GM19193 (cell line): ENCODE data around the gene ANAPC10.

Source experiments
- POLR2A ChIP-seq: IDR thresholded peaks from 4 replicates; pipeline ENCODE4 v1.6.1; 2011; ENCODE audit not compliant: insufficient read depth, insufficient read length; ENCODE audit errors: extremely low read depth

The ANAPC10 gene

DNA sequence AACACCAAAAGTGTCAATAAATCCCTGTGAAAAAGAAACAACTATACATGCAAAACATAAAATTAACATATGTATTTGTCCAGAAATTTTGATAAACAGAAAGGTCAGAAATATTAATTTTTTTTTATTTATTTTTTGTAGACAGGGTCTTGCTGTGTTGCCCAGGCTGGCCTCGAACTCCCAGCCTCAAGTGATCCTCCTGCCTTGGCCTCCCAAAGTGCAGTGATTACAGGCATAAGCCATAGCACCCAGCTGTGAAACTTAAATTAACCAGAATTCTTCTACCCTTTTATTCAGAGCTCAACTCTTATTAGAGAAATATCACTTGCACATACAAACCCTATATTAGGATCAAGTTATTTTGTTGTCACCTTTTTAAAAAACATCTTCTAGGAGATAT lies 16.2 kb downstream of the ANAPC10 start:
- TF ChIP-seq POLR2A = no peak

DNA sequence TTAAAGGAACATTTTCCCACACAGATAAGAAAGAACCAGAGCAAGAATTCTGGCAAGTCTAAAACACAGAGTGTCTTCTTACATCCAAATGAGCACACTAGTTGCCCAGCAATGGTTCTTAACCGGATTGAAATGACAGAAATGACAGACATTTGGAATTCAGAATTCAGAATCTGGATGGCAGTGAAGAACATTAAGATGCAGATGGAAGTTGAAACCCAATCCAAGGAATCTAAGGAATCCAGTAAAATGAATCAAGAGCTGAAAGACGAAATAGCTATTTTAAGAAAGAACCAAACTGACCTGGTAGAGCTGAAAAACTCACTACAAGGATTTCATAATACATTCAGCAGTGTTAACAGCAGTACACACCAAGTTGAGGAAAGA lies 21.5 kb downstream of the ANAPC10 start:
- no peak for TF ChIP-seq POLR2A

DNA sequence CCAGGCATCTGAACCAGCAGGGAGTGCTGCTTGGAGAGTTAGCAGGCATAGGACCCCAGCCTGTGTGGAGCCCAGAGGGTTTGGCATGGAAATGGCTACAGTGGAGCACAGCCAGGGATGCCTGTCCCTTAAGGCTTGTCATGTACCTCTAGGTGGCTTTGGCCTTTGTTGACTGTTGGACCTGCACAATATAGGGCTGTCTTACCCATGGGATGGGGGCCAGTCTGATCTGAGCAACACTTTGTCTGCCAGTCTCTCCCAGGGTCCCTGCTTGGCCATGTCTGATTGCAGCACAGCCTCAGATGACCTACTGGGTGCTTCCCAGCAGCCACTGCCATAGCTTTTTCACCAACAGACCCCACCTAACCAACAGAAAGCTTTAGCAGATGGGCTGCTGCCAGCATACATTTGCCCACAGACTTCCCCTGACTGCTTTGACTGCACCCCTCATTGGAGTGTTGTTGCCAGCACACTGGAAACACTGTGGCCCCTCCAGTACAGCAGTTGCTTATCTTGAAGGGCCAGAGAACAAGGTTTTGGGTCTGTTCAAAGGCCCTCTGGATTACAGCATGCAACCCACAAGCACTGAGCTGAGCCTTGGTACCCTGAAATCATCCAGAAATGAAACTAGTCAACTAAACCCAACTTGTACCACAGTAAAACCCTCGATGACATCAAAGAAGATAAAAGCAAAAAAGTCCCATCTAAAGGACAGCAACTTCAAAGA lies 22.1 kb downstream of the ANAPC10 start:
- no peak for TF ChIP-seq POLR2A

DNA sequence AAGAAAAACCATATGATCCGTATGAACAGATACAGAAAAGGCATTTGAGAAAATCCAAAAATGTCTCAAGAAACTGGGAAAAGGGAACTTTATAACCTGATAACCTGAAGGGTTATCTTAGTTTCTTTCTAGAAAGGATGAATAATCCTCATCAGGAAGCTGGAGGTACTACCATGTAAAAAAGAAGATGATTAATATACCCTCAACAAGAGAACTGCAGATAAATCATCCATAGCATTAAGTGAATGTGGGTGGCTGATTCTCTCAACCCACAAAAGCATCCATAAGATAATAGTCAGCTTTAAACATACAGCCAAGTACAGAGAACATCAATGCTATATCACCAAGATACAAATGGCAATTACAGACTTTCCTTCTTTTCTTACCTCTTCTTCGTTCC lies 26.4 kb downstream of the ANAPC10 start:
- no peak for TF ChIP-seq POLR2A

DNA sequence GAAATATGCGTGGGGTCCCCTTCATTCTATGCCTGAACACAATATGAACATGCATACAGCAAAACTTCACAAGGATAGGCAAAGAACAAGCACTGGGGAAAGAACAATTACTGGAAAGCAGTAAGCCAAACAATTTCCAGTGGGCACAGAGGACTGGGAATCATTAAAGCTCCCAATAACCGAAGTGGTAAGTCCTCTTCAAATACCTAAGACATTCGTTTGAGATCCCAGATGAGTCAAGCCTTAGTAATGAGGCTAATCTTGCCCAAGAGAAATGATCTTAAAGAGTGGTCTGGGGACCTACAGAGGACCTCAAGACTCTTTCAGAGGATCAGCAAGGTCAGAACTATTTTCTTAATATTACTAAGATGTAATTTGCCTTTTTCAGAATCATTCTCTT lies 28.6 kb downstream of the ANAPC10 start:
- no peak for TF ChIP-seq POLR2A

DNA sequence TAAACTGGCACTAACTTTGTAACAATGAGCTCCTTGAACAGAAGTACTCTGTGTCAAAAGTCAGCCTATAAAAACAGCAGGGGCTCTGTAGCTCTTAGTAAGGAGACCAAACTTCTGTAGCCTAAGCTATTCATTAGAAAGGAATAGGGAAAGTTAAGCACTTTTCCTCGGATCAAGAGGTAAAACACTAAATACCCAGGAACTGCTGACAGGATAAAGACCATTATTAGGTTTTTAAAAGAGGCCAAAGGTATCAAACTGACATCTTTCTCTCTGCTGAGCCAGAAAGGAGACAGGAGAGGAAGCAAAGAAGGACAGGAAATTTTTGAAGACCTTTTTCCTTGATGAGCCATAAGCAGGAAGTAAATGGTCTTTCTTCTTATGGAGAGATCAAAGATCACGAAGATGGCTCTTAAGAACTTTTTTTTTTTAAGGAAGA lies 31.9 kb downstream of the ANAPC10 start:
- TF ChIP-seq POLR2A = no peak

DNA sequence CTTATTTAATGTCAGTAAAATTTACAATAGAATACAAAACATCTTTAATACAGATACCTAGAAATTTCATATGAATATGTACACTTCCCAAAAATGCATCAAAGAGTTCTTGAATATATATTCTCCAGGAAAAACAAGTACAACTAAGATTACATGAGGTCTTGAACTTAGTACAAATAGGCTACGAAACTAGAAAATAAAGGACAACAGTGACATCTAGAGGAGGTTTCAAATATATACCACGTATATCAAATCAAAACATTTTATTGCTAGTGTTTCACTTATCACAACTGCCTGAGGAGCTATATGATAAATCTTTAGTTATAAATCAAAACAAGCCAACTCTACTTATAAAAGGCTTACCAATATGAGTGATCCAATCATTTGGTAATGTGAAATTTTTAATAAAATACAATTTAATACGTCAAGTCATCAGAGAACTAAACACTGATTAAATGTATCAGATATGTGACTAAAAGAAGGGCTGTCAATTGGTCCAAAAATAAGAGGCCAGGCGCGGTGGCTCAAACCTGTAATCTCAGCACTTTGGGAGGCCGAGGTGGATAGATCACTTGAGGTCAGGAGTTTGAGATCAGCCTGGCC lies 36.6 kb downstream of the ANAPC10 start:
- no peak for TF ChIP-seq POLR2A

DNA sequence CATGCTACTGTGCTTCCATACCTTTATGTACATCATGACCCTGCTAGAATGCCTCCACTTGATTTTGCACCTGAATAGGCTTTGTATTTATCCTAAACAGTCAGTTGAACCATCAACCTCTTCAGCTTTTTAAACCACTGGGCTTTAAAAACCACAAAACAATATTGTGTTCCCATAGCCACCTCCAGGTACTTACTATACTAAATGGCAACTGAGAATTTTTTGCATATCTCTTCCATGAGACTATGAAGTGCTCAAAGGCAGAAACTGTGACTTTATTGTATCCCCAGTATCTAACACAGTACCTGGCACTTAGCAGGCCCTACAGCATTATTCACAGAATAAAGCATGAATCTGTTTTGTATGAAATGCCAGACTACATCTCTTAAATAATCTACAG lies 39.7 kb downstream of the ANAPC10 start:
- no peak for TF ChIP-seq POLR2A

DNA sequence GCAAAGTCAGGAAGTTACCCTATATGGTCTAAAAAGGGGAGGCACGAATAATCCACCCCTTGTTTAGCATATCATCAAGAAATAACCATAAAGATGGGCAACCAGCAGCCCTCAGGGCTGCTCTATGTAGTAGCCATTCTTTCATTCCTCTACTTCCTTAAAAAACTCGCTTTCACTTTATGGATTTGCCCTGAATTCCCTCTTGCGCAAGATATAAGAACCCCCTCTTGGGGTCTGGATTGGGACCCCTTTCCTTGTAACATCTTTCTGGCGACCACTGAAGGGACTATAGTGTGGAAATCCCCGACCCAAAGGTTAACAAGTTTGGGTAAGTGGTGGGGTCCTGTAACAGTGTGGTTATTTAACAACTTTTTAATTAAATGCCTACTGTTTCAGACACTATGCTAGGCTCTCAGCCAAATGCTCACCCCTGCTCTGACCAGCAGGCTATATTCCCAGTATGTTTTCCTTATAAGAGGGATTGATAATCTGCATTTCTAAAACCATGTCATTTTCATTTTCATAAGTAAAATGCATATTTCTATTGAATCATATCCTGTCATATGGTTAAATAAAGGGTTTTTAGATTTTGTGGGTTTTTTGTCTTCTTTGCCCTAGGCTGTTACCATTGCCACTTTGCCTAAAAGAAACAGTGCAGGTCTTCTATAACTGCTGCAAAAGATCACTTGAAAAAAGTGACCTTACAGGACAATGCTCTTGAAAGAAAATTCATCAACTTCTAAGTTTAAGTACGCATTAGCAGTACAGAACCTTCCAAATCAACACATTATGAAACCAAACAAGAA lies 41.5 kb downstream of the ANAPC10 start:
- TF ChIP-seq POLR2A = no peak

DNA sequence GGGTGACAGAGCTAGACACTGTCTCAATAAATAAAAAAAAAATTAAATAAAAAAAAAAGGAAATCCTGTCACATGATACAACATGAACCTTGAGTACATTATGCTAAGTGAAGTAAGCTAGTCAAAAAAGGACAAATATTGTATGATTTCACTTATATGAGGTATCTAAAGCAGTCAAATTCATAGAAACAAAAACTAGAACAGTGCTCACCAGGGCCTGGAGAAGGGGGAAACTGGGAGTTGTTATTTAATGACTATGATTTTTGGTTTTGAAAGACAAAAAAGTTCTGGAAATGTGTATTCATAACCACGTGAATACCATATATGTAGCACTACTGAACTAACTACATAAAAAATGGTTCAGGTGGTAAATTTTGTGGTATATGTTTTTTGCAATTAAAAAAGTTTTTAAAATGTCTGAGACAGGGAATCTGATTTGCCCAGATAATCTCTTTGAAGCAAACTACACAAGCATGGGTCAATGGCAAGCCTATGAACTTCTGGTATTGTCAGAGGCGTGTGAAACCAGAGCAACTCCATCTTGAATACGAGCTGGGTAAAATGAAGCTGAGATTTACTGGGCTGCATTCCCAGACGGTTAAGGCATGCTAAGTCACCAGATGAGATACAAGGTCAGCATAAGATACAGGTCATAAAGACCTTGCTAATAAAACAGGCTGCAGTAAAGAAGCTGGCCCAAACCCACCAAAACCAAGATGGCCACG lies 42.3 kb downstream of the ANAPC10 start:
- TF ChIP-seq POLR2A = no peak

DNA sequence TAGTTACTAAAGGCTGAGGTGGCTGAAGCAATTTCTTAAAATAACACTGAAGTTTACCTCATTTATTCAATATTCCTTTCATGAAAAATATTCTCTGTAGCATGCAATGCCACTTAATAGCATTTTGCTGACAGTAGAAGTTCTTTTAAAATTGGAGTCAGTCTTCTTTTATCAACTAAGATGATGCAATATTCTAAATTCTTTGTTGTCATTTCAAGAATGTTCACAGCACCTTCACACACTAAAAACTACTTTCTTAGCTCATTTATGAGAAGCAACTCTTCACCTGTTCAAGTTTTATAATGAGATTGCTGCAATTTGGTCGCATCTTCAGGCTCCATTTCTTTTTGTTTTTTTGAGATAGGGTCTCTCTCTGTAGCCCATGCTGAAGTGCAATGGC lies 48.8 kb downstream of the ANAPC10 start:
- TF ChIP-seq POLR2A = no peak

DNA sequence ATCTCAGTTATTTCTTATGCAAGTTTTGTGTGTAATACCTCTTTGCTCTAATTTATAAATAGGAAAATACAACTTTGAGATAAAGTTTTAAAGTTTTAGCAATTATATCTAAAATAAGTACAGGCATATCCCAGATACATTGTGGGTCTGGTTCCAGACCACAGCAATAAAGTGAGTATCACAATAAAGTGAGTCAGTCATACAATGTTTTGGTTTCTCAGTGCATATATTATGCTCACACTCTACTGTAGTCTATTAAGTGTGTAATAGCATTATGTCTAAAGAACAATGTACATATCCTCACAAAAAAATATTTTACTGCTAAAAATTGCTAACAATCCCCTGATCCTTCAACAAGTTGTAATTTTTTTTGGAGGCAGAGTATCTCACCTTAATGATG lies 49.2 kb downstream of the ANAPC10 start:
- no peak for TF ChIP-seq POLR2A

DNA sequence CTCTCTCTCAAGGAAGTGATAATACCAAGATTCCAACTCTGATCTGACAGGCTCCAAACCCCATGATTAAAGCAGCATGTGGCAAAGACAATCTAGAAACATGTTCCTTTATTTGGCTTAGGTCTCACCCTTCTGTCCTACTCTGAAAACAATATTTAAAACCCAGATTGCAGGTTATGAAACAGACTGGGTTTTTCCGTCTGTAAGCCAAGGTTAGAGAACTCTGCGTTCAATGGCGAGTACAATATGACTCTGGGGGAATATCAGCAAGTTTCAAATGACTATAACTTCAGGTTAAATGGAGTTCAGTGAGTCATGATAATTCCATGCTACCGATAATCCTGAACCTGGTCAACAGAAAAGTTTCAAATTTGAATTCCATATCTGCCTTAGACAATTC lies 50.8 kb downstream of the ANAPC10 start:
- TF ChIP-seq POLR2A = no peak

DNA sequence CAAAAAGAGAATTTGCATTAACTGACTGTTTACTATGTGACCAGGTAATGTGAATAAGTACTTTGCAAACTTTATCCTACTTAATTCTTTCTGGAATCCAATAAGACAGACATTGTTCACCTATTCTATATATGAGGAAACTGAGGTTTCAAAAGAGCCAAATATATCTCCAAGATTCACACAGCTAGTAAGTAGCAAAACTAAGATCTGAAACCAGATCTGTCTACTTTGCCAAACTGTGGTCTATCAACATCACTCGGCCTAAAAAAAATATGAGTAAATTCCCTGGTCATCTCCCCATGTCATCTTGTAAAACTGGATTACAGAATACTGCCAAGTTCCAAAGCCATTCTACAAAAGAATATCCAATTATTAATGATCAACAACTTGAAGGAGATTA lies 52.8 kb downstream of the ANAPC10 start:
- no peak for TF ChIP-seq POLR2A

DNA sequence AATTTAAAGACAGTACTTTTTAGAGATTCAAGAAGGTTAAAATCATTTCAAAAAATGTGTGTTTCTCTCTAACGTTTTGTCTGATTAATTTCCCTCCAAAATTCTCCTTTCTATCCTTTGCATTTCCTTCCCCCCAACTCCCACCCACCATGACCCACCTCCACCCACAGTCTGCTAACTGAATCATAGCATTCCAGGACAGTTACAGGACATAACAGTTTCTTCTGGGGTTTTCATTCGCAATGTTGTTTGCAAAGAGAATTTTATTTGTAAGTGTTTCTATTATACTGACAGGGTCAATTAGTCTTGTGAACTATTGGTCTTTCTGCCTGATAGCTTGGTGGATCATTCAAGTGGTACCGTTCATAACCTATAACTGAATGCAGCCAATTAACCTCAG lies 53.7 kb downstream of the ANAPC10 start:
- no peak for TF ChIP-seq POLR2A
